Activated CD4-positive, alpha-beta T cell treated with anti-CD3 and anti-CD28 coated beads, Interleukin-2, amount 50 U/mL, for 1 hour (primary cell): ENCODE results near the gene MT1X.

Source experiments
- DNase-seq: peaks from one replicate; pipeline ENCODE4 v3.0.0-alpha.2; 2020

Gene MT1X

GRCh38 chr16:56681939-56682702 is at the start of gene MT1X:
Gene MT1X (plus strand): TSS chr16:56682470. CDS start chr16:56682541, 71 bp downstream.
- DNase-seq = peak; percentile 82

GRCh38 chr16:56632848-56633365 is 49.4 kb upstream of the MT1X start:
- DNase-seq = no peak

- DNase-seq = no peak
These were observed 48.7 kb upstream of the MT1X start for GRCh38 chr16:56633535-56633934.

- no peak for DNase-seq
These were observed 47.4 kb upstream of the MT1X start for GRCh38 chr16:56634715-56635440.

- DNase-seq = no peak
These were observed 46.8 kb upstream of the MT1X start for GRCh38 chr16:56635441-56635967.

GRCh38 chr16:56636616-56637413 is 45.5 kb upstream of the MT1X start:
- no peak for DNase-seq

- no peak for DNase-seq
These were observed 44.2 kb upstream of the MT1X start, which contains the start of gene MT1A for GRCh38 chr16:56637814-56638750. Gene MT1A (plus strand): TSS chr16:56638666. CDS start chr16:56638739, 73 bp downstream.

GRCh38 chr16:56639045-56639444 is 43.2 kb upstream of the MT1X start:
- DNase-seq = no peak

GRCh38 chr16:56640076-56640475 is 42.2 kb upstream of the MT1X start:
- DNase-seq = no peak

- no peak for DNase-seq
These were observed 41.1 kb upstream of the MT1X start for GRCh38 chr16:56641166-56641565.

GRCh38 chr16:56643080-56643778 is 39.0 kb upstream of the MT1X start:
- peak; percentile 64 for DNase-seq

GRCh38 chr16:56643833-56644232 is 38.4 kb upstream of the MT1X start:
- DNase-seq = no peak

GRCh38 chr16:56645311-56645710 is 37.0 kb upstream of the MT1X start:
- no peak for DNase-seq

GRCh38 chr16:56645838-56646237 is 36.4 kb upstream of the MT1X start:
- no peak for DNase-seq

- DNase-seq = no peak
These were observed 34.4 kb upstream of the MT1X start for GRCh38 chr16:56647641-56648431.

- DNase-seq = no peak
These were observed 33.0 kb upstream of the MT1X start for GRCh38 chr16:56649271-56649670.

- no peak for DNase-seq
These were observed 32.5 kb upstream of the MT1X start for GRCh38 chr16:56649820-56650219.

- no peak for DNase-seq
These were observed 30.7 kb upstream of the MT1X start, which contains the start of gene MT1B for GRCh38 chr16:56651586-56651985. Gene MT1B (plus strand): TSS chr16:56651886. CDS start chr16:56651954, 68 bp downstream.

- DNase-seq = no peak
These were observed 29.7 kb upstream of the MT1X start for GRCh38 chr16:56652600-56652999.

GRCh38 chr16:56653218-56653617 is 29.1 kb upstream of the MT1X start:
- no peak for DNase-seq
